ENCODE results near the gene NR2F6. TPM values are rescaled to one million over a fixed set of nuclear protein-coding genes. Genes with fewer than 3 reads are reported as not detected.

Gene NR2F6
- total and polyA plus RNA-seq, 2 experiments from 2014 or later: 64.0 to 209 TPM

DNA sequence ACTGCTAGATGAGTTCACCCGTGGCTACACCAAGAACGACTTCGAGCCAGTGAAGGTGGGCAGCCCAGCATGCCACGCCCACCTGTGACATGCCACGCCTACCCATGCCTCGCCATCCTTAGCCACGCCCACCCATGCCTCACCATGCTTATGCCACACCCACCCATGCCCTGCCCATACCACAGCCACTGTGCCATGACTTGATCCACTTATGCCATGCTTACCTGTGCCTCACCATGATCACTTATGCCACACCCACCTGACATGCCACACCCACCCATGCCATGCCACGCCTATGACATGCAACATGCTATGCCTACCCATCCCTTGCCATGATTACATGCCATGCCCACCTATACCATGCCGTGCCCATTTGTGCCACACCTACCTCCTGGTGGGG lies 43.5 kb downstream of the NR2F6 start:
- no peaks in the 10 kb centered on the region for H3K79me2 ChIP-seq (replicated peaks; ENCODE audit: insufficient read depth)
- Mint-ChIP-seq H3K27me3 (ENCODE audit: insufficient read depth, low read depth, poor library complexity) (peaks cover 13% of the 10 kb centered on the region), H3K27ac (no peak overlapping the region), H3K36me3 (ENCODE audit: low read depth) (peaks cover 66% of the 10 kb centered on the region), H3K9me3 (no peaks in the 10 kb centered on the region; the same call in 1 of the 3 replicates), H3K4me3 (no peak overlapping the region; the same call in 2 of the 3 replicates), H3K4me1 (no peaks in the 10 kb centered on the region)
- H2AFZ ChIP-seq: no peak overlapping the region
- H3K4me2 ChIP-seq: no peak overlapping the region
- no peaks in the 10 kb centered on the region for H3K9me2 ChIP-seq (ENCODE audit: insufficient read depth)
- H3K27me3 ChIP-seq (ENCODE audit: insufficient read depth): no peaks in the 10 kb centered on the region
- TF ChIP-seq ZNF114 (CRISPR knock-in tag; IDR thresholded peaks at IDR 0.05) (no peak), NANOG (IDR thresholded peaks at IDR 0.05; ENCODE audit: borderline replicate concordance) (no peak), EZH2 (IDR thresholded peaks at IDR 0.05; ENCODE audit: low read depth, unreplicated experiment) (no peak), EZH2phosphoT487 (IDR thresholded peaks at IDR 0.05; ENCODE audit: unreplicated experiment) (no peak), CREB1 (CRISPR knock-in tag; IDR thresholded peaks at IDR 0.05; ENCODE audit: low read depth) (no peak), POLR2AphosphoS5 (IDR thresholded peaks at IDR 0.05; ENCODE audit: low read depth) (no peak), ZNF331 (CRISPR knock-in tag; IDR thresholded peaks at IDR 0.05; ENCODE audit: low read depth) (no peak), STAT1 (IDR thresholded peaks at IDR 0.05; ENCODE audit: unreplicated experiment) (no peak), JUNB (IDR thresholded peaks at IDR 0.05; ENCODE audit: unreplicated experiment) (no peak)
- TF ChIP-seq, protein P1, sequence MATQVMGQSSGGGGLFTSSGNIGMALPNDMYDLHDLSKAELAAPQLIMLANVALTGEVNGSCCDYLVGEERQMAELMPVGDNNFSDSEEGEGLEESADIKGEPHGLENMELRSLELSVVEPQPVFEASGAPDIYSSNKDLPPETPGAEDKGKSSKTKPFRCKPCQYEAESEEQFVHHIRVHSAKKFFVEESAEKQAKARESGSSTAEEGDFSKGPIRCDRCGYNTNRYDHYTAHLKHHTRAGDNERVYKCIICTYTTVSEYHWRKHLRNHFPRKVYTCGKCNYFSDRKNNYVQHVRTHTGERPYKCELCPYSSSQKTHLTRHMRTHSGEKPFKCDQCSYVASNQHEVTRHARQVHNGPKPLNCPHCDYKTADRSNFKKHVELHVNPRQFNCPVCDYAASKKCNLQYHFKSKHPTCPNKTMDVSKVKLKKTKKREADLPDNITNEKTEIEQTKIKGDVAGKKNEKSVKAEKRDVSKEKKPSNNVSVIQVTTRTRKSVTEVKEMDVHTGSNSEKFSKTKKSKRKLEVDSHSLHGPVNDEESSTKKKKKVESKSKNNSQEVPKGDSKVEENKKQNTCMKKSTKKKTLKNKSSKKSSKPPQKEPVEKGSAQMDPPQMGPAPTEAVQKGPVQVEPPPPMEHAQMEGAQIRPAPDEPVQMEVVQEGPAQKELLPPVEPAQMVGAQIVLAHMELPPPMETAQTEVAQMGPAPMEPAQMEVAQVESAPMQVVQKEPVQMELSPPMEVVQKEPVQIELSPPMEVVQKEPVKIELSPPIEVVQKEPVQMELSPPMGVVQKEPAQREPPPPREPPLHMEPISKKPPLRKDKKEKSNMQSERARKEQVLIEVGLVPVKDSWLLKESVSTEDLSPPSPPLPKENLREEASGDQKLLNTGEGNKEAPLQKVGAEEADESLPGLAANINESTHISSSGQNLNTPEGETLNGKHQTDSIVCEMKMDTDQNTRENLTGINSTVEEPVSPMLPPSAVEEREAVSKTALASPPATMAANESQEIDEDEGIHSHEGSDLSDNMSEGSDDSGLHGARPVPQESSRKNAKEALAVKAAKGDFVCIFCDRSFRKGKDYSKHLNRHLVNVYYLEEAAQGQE (IDR thresholded peaks at IDR 0.05; ENCODE audit: unreplicated experiment): no peak
- TF ChIP-seq, protein P2, sequence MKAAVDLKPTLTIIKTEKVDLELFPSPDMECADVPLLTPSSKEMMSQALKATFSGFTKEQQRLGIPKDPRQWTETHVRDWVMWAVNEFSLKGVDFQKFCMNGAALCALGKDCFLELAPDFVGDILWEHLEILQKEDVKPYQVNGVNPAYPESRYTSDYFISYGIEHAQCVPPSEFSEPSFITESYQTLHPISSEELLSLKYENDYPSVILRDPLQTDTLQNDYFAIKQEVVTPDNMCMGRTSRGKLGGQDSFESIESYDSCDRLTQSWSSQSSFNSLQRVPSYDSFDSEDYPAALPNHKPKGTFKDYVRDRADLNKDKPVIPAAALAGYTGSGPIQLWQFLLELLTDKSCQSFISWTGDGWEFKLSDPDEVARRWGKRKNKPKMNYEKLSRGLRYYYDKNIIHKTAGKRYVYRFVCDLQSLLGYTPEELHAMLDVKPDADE (IDR thresholded peaks at IDR 0.05): no peak
- TF ChIP-seq, protein P3, sequence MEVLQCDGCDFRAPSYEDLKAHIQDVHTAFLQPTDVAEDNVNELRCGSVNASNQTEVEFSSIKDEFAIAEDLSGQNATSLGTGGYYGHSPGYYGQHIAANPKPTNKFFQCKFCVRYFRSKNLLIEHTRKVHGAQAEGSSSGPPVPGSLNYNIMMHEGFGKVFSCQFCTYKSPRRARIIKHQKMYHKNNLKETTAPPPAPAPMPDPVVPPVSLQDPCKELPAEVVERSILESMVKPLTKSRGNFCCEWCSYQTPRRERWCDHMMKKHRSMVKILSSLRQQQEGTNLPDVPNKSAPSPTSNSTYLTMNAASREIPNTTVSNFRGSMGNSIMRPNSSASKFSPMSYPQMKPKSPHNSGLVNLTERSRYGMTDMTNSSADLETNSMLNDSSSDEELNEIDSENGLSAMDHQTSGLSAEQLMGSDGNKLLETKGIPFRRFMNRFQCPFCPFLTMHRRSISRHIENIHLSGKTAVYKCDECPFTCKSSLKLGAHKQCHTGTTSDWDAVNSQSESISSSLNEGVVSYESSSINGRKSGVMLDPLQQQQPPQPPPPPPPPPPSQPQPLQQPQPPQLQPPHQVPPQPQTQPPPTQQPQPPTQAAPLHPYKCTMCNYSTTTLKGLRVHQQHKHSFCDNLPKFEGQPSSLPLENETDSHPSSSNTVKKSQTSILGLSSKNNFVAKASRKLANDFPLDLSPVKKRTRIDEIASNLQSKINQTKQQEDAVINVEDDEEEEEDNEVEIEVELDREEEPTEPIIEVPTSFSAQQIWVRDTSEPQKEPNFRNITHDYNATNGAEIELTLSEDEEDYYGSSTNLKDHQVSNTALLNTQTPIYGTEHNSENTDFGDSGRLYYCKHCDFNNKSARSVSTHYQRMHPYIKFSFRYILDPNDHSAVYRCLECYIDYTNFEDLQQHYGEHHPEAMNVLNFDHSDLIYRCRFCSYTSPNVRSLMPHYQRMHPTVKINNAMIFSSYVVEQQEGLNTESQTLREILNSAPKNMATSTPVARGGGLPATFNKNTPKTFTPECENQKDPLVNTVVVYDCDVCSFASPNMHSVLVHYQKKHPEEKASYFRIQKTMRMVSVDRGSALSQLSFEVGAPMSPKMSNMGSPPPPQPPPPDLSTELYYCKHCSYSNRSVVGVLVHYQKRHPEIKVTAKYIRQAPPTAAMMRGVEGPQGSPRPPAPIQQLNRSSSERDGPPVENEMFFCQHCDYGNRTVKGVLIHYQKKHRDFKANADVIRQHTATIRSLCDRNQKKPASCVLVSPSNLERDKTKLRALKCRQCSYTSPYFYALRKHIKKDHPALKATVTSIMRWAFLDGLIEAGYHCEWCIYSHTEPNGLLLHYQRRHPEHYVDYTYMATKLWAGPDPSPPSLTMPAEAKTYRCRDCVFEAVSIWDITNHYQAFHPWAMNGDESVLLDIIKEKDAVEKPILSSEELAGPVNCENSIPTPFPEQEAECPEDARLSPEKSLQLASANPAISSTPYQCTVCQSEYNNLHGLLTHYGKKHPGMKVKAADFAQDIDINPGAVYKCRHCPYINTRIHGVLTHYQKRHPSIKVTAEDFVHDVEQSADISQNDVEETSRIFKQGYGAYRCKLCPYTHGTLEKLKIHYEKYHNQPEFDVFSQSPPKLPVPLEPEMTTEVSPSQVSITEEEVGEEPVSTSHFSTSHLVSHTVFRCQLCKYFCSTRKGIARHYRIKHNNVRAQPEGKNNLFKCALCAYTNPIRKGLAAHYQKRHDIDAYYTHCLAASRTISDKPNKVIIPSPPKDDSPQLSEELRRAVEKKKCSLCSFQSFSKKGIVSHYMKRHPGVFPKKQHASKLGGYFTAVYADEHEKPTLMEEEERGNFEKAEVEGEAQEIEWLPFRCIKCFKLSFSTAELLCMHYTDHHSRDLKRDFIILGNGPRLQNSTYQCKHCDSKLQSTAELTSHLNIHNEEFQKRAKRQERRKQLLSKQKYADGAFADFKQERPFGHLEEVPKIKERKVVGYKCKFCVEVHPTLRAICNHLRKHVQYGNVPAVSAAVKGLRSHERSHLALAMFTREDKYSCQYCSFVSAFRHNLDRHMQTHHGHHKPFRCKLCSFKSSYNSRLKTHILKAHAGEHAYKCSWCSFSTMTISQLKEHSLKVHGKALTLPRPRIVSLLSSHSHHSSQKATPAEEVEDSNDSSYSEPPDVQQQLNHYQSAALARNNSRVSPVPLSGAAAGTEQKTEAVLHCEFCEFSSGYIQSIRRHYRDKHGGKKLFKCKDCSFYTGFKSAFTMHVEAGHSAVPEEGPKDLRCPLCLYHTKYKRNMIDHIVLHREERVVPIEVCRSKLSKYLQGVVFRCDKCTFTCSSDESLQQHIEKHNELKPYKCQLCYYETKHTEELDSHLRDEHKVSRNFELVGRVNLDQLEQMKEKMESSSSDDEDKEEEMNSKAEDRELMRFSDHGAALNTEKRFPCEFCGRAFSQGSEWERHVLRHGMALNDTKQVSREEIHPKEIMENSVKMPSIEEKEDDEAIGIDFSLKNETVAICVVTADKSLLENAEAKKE (CRISPR knock-in tag; IDR thresholded peaks at IDR 0.05): no peak
- TF ChIP-seq, protein P4, sequence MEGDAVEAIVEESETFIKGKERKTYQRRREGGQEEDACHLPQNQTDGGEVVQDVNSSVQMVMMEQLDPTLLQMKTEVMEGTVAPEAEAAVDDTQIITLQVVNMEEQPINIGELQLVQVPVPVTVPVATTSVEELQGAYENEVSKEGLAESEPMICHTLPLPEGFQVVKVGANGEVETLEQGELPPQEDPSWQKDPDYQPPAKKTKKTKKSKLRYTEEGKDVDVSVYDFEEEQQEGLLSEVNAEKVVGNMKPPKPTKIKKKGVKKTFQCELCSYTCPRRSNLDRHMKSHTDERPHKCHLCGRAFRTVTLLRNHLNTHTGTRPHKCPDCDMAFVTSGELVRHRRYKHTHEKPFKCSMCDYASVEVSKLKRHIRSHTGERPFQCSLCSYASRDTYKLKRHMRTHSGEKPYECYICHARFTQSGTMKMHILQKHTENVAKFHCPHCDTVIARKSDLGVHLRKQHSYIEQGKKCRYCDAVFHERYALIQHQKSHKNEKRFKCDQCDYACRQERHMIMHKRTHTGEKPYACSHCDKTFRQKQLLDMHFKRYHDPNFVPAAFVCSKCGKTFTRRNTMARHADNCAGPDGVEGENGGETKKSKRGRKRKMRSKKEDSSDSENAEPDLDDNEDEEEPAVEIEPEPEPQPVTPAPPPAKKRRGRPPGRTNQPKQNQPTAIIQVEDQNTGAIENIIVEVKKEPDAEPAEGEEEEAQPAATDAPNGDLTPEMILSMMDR (conservative IDR thresholded peaks at IDR 0.05; ENCODE audit: low read depth in 2 of 2): no peak
- H3K4me3 ChIP-seq: no peak overlapping the region
- H4K20me1 ChIP-seq (replicated peaks; ENCODE audit: insufficient read depth): 0 out of 2 replicates have a peak, but pooled peaks cover 3% of the 10 kb centered on the region
- H3F3A ChIP-seq (replicated peaks; ENCODE audit: low read depth): no peaks in the 10 kb centered on the region
- H3K36me3 ChIP-seq (ENCODE audit: insufficient read depth): 0 out of 2 replicates have a peak, but pooled peaks cover 3% of the 10 kb centered on the region
- ATAC-seq (peak; percentile 38), DNase-seq (ENCODE audit: low spot score) (peak; percentile 52)
- no peak overlapping the region for H3K27ac ChIP-seq (ENCODE audit: low read depth)
- H3K4me1 ChIP-seq (ENCODE audit: insufficient read depth): no peaks in the 10 kb centered on the region

Measured in GM23338 (cell line).